Measurements from ENCODE around the gene BCAT1.
A peak's percentile ranks its signal among the peaks of the same experiment; 100 is the strongest.

BCAT1 gene

DNA sequence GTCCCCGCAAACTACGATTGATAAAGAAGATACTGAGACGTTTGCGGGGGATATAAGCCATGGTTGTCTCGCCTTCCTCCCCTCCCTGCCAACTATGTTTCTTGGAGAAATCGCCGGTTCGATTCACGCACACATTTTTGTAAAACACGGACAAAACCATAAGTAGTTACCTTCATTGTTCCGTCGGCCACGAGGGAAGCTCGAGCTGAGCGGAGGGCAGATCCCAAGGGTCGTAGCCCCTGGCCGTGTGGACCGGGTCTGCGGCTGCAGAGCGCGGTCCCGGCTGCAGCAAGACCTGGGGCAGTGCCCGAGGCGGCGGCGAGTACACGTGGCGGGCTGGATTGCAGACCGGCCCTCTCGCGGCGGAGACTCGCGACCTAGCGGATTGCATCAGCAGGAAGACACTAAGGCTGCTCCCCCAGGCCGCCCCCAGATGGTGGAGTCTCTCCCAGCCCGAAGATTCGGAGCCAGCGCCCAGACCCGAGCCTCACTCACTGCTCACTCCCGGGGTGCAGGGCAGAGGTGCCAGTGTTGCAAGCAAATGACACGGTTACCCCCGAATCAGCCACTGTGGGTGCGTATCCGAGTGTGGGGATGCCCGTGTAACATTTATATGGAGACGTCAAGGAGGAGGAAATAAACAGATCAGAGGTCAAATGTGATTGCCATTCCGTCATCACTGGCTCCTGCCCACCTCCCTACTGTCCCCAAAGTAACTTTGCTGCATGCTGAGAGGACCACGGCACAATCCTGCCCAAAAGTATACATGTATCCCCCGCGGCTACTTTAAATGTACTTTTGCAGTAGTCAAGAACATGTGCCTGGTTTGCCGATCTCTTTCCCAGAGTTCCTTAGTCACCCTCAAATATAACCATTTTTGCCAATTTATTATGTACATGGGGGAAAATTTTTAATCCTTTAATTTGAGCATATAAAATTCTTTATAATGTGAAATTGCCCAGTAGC is at the start of gene BCAT1:
Gene BCAT1 (minus strand): TSS at position 345 of the 966 bp plus-strand sequence. CDS start 169 bp downstream, at position 176.
- DNase-seq (ENCODE audit: insufficient read length, low spot score): no peak
- no peak for FAIRE-seq
- TF ChIP-seq CTCF (IDR thresholded peaks at IDR 0.05; ENCODE audit: insufficient read depth, missing control alignments): no peak

- TF ChIP-seq CTCF (IDR thresholded peaks at IDR 0.05; ENCODE audit: insufficient read depth, missing control alignments): no peak
- FAIRE-seq: peak; percentile 78
- no peak for DNase-seq (ENCODE audit: insufficient read length, low spot score)
Measured at GRCh38 chr12:24997970-24998582, 49.2 kb upstream of the BCAT1 start.

DNA sequence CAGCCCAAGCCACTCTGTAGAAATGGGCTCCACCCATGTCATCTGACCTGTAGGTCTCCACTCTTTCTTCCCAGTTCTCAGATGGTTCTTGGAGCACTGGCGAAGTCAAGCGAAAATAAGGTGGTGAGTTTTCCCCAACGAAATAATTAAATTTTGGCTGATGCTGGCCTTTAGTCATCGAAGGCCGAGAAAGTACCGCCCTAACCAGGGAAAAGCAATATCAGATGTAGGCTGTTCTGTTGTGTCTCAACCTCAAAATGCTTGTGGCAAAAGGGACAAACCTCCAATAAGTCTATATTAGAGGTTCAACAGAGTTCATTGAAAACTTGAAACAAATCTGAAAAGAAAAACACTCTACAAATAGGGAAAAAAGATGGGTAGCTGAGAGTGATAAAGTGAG is 48.6 kb upstream of the BCAT1 start:
- no peak for TF ChIP-seq CTCF (IDR thresholded peaks at IDR 0.05; ENCODE audit: insufficient read depth, missing control alignments)
- FAIRE-seq (no peak), DNase-seq (ENCODE audit: insufficient read length, low spot score) (no peak)

DNA sequence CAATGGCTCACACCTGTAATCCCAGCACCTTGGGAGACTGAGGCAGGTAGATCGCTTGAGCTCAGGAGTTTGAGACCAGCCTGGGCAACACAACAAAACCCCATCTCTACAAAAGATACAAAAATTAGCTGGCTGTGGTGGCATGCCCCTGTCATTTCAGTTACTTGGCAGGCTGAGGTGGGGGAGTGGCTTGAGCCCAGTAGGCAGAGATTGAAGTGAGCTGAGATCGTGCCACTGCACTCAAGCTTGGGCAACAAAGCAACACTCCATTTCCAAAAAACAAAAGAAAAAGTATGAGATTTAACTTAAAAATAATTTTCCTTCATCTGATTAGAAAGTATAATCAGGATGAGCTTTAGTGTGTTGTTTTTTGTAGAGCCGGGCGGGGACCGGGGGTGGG is 47.9 kb upstream of the BCAT1 start:
- FAIRE-seq: no peak
- no peak for TF ChIP-seq CTCF (IDR thresholded peaks at IDR 0.05; ENCODE audit: insufficient read depth, missing control alignments)

GRCh38 chr12:24996102-24996797 is 47.3 kb upstream of the BCAT1 start:
- FAIRE-seq (peak; percentile 69), DNase-seq (ENCODE audit: insufficient read length, low spot score) (no peak)
- TF ChIP-seq CTCF (IDR thresholded peaks at IDR 0.05; ENCODE audit: insufficient read depth, missing control alignments): no peak

More for the DNA sequence above, 47.9 kb upstream of the BCAT1 start:
- DNase-seq (ENCODE audit: insufficient read length, low spot score): no peak

- FAIRE-seq (no peak), DNase-seq (ENCODE audit: insufficient read length, low spot score) (no peak)
- no peak for TF ChIP-seq CTCF (IDR thresholded peaks at IDR 0.05; ENCODE audit: insufficient read depth, missing control alignments)
Measured at GRCh38 chr12:24993793-24994192, 44.9 kb upstream of the BCAT1 start.

All from D721Med (cell line).